Activated T-helper 1 cell treated with anti-CD3 and anti-CD28 coated beads, Interleukin-12 subunit alpha, Interleukin-12 subunit beta, Interleukin-2, Interleukin-4 antibody, amounts not matched to agents 30 ng/mL and 10 ng/mL and 1 ng/mL, durations not matched to agents 14 hours and 24 hours and 36 hours (primary cell): Measurements from ENCODE around the gene SLC26A1. TPM values are rescaled to one million over a fixed set of nuclear protein-coding genes. Genes with fewer than 3 reads are reported as not detected.

Source experiments
- DNase-seq: peaks from one replicate; pipeline ENCODE4 v3.0.0; 2021; ENCODE audit warnings: low spot score
- H3K27ac Mint-ChIP-seq: one replicate; pipeline ENCODE4 v1.8.0; 2021; ENCODE audit warnings: mild to moderate bottlenecking, mixed read lengths
- H3K27me3 Mint-ChIP-seq: one replicate; pipeline ENCODE4 v1.8.0; 2022; ENCODE audit warnings: mild to moderate bottlenecking, moderate library complexity, mixed read lengths; ENCODE audit not compliant: insufficient read depth
- H3K36me3 Mint-ChIP-seq: one replicate; pipeline ENCODE4 v1.8.0; 2021; ENCODE audit warnings: low read depth, mixed read lengths
- H3K4me1 Mint-ChIP-seq: one replicate; pipeline ENCODE4 v1.8.0; 2021; ENCODE audit warnings: low read depth, mixed read lengths
- H3K4me3 Mint-ChIP-seq: one replicate; pipeline ENCODE4 v1.8.0; 2021; ENCODE audit warnings: mild to moderate bottlenecking, moderate library complexity, mixed read lengths
- H3K9me3 Mint-ChIP-seq: one replicate; pipeline ENCODE4 v1.8.0; 2021; ENCODE audit warnings: mixed read lengths
- intact Hi-C: fragments of 100-400 bp; cut with micrococcal nuclease; formaldehyde crosslinking; loops from one replicate; pipeline ENCODE4 v1.15.1; 2024
- total RNA-seq: library from RNA; stranded (reverse); gene quantifications from 2 replicates; pipeline ENCODE4 v1.2.3, GENCODE V29; 2022

SLC26A1 gene
- total RNA-seq, 1 donor from 2014 or later, result 0.49 TPM

- Mint-ChIP-seq H3K27ac (no peak overlapping the region), H3K36me3 (peaks cover 4% of the 10 kb centered on the region), H3K4me3 (no peak overlapping the region), H3K9me3 (no peaks in the 10 kb centered on the region), H3K27me3 (no peaks in the 10 kb centered on the region), H3K4me1 (peaks cover 12% of the 10 kb centered on the region)
- DNase-seq, result no peak
- intact Hi-C loops, result no loop called here
Observed at GRCh38 chr4:1023895-1024740, 30.9 kb upstream of the SLC26A1 start.

- peaks cover 12% of the 10 kb centered on the region for H3K4me1 Mint-ChIP-seq
- peaks cover 4% of the 10 kb centered on the region for H3K36me3 Mint-ChIP-seq
- no peaks in the 10 kb centered on the region for H3K27me3 Mint-ChIP-seq
- no peak overlapping the region for H3K4me3 Mint-ChIP-seq
- no peak overlapping the region for H3K27ac Mint-ChIP-seq
- no peak for DNase-seq
- intact Hi-C loops, result no loop called here
- H3K9me3 Mint-ChIP-seq, result no peaks in the 10 kb centered on the region
Observed at GRCh38 chr4:1023075-1023640, 30.0 kb upstream of the SLC26A1 start.

- intact Hi-C loops, result no loop called here
- Mint-ChIP-seq H3K4me1 (peaks cover 12% of the 10 kb centered on the region), H3K27me3 (no peaks in the 10 kb centered on the region), H3K9me3 (no peaks in the 10 kb centered on the region), H3K4me3 (no peak overlapping the region), H3K36me3 (peaks cover 4% of the 10 kb centered on the region), H3K27ac (no peak overlapping the region)
- DNase-seq, result no peak
Observed at GRCh38 chr4:1022739-1023066, 29.5 kb upstream of the SLC26A1 start.

GRCh38 chr4:1022051-1022738 is 29.0 kb upstream of the SLC26A1 start:
- H3K9me3 Mint-ChIP-seq, result no peaks in the 10 kb centered on the region
- H3K4me3 Mint-ChIP-seq, result no peak overlapping the region
- intact Hi-C loops, result no loop called here
- H3K27me3 Mint-ChIP-seq, result no peaks in the 10 kb centered on the region
- no peak overlapping the region for H3K27ac Mint-ChIP-seq
- peaks cover 4% of the 10 kb centered on the region for H3K36me3 Mint-ChIP-seq
- no peak for DNase-seq
- H3K4me1 Mint-ChIP-seq, result peaks cover 12% of the 10 kb centered on the region

GRCh38 chr4:1021386-1022050 is 28.3 kb upstream of the SLC26A1 start:
- peaks cover 12% of the 10 kb centered on the region for H3K4me1 Mint-ChIP-seq
- no peak for DNase-seq
- no peak overlapping the region for H3K27ac Mint-ChIP-seq
- H3K9me3 Mint-ChIP-seq, result no peaks in the 10 kb centered on the region
- intact Hi-C loops, result no loop called here
- no peaks in the 10 kb centered on the region for H3K27me3 Mint-ChIP-seq
- no peak overlapping the region for H3K4me3 Mint-ChIP-seq
- peaks cover 4% of the 10 kb centered on the region for H3K36me3 Mint-ChIP-seq

GRCh38 chr4:1019729-1020470 is 26.7 kb upstream of the SLC26A1 start:
- intact Hi-C loops, result no loop called here
- Mint-ChIP-seq H3K4me3 (no peak overlapping the region), H3K27ac (no peak overlapping the region), H3K36me3 (no peaks in the 10 kb centered on the region), H3K9me3 (no peaks in the 10 kb centered on the region), H3K4me1 (no peaks in the 10 kb centered on the region), H3K27me3 (no peaks in the 10 kb centered on the region)
- no peak for DNase-seq

- no peaks in the 10 kb centered on the region for H3K9me3 Mint-ChIP-seq
- H3K36me3 Mint-ChIP-seq, result no peaks in the 10 kb centered on the region
- no peaks in the 10 kb centered on the region for H3K4me1 Mint-ChIP-seq
- no peak overlapping the region for H3K27ac Mint-ChIP-seq
- intact Hi-C loops, result no loop called here
- H3K27me3 Mint-ChIP-seq, result no peaks in the 10 kb centered on the region
- H3K4me3 Mint-ChIP-seq, result no peak overlapping the region
- no peak for DNase-seq
Observed at GRCh38 chr4:1019320-1019719, 26.1 kb upstream of the SLC26A1 start.

GRCh38 chr4:1018147-1019020 is 25.2 kb upstream of the SLC26A1 start:
- no peak overlapping the region for H3K4me3 Mint-ChIP-seq
- intact Hi-C loops, result no loop called here
- H3K4me1 Mint-ChIP-seq, result no peaks in the 10 kb centered on the region
- H3K27ac Mint-ChIP-seq, result no peak overlapping the region
- no peaks in the 10 kb centered on the region for H3K9me3 Mint-ChIP-seq
- DNase-seq, result no peak
- peaks cover 3% of the 10 kb centered on the region for H3K36me3 Mint-ChIP-seq
- no peaks in the 10 kb centered on the region for H3K27me3 Mint-ChIP-seq

GRCh38 chr4:1017706-1018105 is 24.5 kb upstream of the SLC26A1 start:
- no peaks in the 10 kb centered on the region for H3K4me1 Mint-ChIP-seq
- H3K27me3 Mint-ChIP-seq, result no peaks in the 10 kb centered on the region
- H3K4me3 Mint-ChIP-seq, result no peak overlapping the region
- H3K27ac Mint-ChIP-seq, result no peak overlapping the region
- H3K36me3 Mint-ChIP-seq, result peaks cover 3% of the 10 kb centered on the region
- H3K9me3 Mint-ChIP-seq, result no peaks in the 10 kb centered on the region
- DNase-seq, result no peak
- intact Hi-C loops, result no loop called here

GRCh38 chr4:1017211-1017610 is 24.0 kb upstream of the SLC26A1 start:
- H3K9me3 Mint-ChIP-seq, result no peaks in the 10 kb centered on the region
- no peak for DNase-seq

GRCh38 chr4:1015746-1016145 is 22.5 kb upstream of the SLC26A1 start:
- H3K27me3 Mint-ChIP-seq, result no peaks in the 10 kb centered on the region
- no peak for DNase-seq

More at GRCh38 chr4:1017211-1017610, 24.0 kb upstream of the SLC26A1 start:
- Mint-ChIP-seq H3K36me3 (peaks cover 3% of the 10 kb centered on the region), H3K4me1 (no peaks in the 10 kb centered on the region), H3K4me3 (no peak overlapping the region), H3K27me3 (no peaks in the 10 kb centered on the region), H3K27ac (no peak overlapping the region)
- intact Hi-C loops, result no loop called here

GRCh38 chr4:1015179-1015578 is 22.0 kb upstream of the SLC26A1 start:
- intact Hi-C loops, result no loop called here
- DNase-seq, result no peak
- Mint-ChIP-seq H3K36me3 (peaks cover 3% of the 10 kb centered on the region), H3K9me3 (no peaks in the 10 kb centered on the region), H3K4me1 (peaks cover 6% of the 10 kb centered on the region), H3K27ac (no peak overlapping the region), H3K4me3 (no peak overlapping the region), H3K27me3 (no peaks in the 10 kb centered on the region)

More at GRCh38 chr4:1015746-1016145, 22.5 kb upstream of the SLC26A1 start:
- Mint-ChIP-seq H3K27ac (no peak overlapping the region), H3K4me1 (peaks cover under 1% of the 10 kb centered on the region), H3K9me3 (no peaks in the 10 kb centered on the region), H3K4me3 (no peak overlapping the region), H3K36me3 (peaks cover 3% of the 10 kb centered on the region)
- intact Hi-C loops, result no loop called here
